HepG2 (cell line): ENCODE data around the gene NRG2. TPM values are rescaled to one million over a fixed set of nuclear protein-coding genes. Genes with fewer than 3 reads are reported as not detected.

ENCODE experiments used
- ATF7-NPFF ChIP-seq: sonication (generic); formaldehyde crosslinking; IDR thresholded peaks from 2 replicates; pipeline ENCODE4 v1.8.1; 2023; ENCODE audit warnings: mild to moderate bottlenecking, low read depth, missing genetic modification reagents, moderate library complexity
- KIAA2018 ChIP-seq: sonication (generic); formaldehyde crosslinking; IDR thresholded peaks from 2 replicates; pipeline ENCODE4 v1.5.0; 2020; ENCODE audit warnings: mild to moderate bottlenecking, missing genetic modification reagents, borderline replicate concordance
- UBTF ChIP-seq: sonication (generic); formaldehyde crosslinking; IDR thresholded peaks from 2 replicates; pipeline ENCODE4 v1.4.0; 2020; ENCODE audit warnings: mild to moderate bottlenecking, missing genetic modification reagents
- ZBTB42 ChIP-seq: sonication (generic); formaldehyde crosslinking; IDR thresholded peaks from 2 replicates; pipeline ENCODE4 v1.5.0; 2020; ENCODE audit warnings: mild to moderate bottlenecking, missing genetic modification reagents
- ZFYVE20 ChIP-seq: sonication (generic); formaldehyde crosslinking; IDR thresholded peaks from 2 replicates; pipeline ENCODE4 v1.8.0; 2023; ENCODE audit warnings: low read depth, mild to moderate bottlenecking, moderate library complexity, missing genetic modification reagents, borderline replicate concordance
- ZNF777 ChIP-seq: sonication (generic); formaldehyde crosslinking; IDR thresholded peaks from 2 replicates; pipeline ENCODE4 v1.4.0; 2020; ENCODE audit warnings: missing genetic modification reagents
- polyA plus RNA-seq, 8 experiments: library from polyadenylated mRNA; depleted of rRNA in 3 of 8; stranded (reverse) in 7 of 8; unstranded in 1 of 8; fragments of >200 nt; fragmentation: Illumina TruSeq in 4 of 8; extraction: Trizol in 4 of 8; gene quantifications; 2 replicates each; pipeline versions ENCODE4 v1.2.1 to v1.2.3, GENCODE V29; 2011 to 2016; ENCODE audit warnings: low read depth in 4 of 8, missing spikeins in 1 of 8, mixed read lengths in 1 of 8; ENCODE audit not compliant: insufficient read depth in 1 of 8
- total RNA-seq, 5 experiments: library from RNA; depleted of rRNA; stranded (reverse); fragments of >200 nt; fragmentation: Illumina TruSeq; extraction: Trizol; gene quantifications; 2 replicates each; pipeline ENCODE4 v1.2.3, GENCODE V29; 2016; ENCODE audit warnings: low read depth in 1 of 5
- TF ChIP-seq, protein P1 (sequence below): sonication (generic); formaldehyde crosslinking; IDR thresholded peaks from 2 replicates; pipeline ENCODE4 v1.4.0; 2020; ENCODE audit warnings: mild to moderate bottlenecking, missing genetic modification reagents
- TF ChIP-seq, protein P2 (sequence below): IDR thresholded peaks from 2 replicates; pipeline ENCODE4 v1.6.1; 2016; ENCODE audit warnings: low read depth, borderline replicate concordance

NRG2 gene
- total and polyA plus RNA-seq, 2 of the 13 experiments (the other 11 are each of a cell fraction or from before 2014, with no cell fraction given): not detected

GRCh38 chr5:139847790-139848507 is 195.2 kb downstream of the NRG2 start (continued):
- TF ChIP-seq KIAA2018: no peak
- TF ChIP-seq, protein P1, sequence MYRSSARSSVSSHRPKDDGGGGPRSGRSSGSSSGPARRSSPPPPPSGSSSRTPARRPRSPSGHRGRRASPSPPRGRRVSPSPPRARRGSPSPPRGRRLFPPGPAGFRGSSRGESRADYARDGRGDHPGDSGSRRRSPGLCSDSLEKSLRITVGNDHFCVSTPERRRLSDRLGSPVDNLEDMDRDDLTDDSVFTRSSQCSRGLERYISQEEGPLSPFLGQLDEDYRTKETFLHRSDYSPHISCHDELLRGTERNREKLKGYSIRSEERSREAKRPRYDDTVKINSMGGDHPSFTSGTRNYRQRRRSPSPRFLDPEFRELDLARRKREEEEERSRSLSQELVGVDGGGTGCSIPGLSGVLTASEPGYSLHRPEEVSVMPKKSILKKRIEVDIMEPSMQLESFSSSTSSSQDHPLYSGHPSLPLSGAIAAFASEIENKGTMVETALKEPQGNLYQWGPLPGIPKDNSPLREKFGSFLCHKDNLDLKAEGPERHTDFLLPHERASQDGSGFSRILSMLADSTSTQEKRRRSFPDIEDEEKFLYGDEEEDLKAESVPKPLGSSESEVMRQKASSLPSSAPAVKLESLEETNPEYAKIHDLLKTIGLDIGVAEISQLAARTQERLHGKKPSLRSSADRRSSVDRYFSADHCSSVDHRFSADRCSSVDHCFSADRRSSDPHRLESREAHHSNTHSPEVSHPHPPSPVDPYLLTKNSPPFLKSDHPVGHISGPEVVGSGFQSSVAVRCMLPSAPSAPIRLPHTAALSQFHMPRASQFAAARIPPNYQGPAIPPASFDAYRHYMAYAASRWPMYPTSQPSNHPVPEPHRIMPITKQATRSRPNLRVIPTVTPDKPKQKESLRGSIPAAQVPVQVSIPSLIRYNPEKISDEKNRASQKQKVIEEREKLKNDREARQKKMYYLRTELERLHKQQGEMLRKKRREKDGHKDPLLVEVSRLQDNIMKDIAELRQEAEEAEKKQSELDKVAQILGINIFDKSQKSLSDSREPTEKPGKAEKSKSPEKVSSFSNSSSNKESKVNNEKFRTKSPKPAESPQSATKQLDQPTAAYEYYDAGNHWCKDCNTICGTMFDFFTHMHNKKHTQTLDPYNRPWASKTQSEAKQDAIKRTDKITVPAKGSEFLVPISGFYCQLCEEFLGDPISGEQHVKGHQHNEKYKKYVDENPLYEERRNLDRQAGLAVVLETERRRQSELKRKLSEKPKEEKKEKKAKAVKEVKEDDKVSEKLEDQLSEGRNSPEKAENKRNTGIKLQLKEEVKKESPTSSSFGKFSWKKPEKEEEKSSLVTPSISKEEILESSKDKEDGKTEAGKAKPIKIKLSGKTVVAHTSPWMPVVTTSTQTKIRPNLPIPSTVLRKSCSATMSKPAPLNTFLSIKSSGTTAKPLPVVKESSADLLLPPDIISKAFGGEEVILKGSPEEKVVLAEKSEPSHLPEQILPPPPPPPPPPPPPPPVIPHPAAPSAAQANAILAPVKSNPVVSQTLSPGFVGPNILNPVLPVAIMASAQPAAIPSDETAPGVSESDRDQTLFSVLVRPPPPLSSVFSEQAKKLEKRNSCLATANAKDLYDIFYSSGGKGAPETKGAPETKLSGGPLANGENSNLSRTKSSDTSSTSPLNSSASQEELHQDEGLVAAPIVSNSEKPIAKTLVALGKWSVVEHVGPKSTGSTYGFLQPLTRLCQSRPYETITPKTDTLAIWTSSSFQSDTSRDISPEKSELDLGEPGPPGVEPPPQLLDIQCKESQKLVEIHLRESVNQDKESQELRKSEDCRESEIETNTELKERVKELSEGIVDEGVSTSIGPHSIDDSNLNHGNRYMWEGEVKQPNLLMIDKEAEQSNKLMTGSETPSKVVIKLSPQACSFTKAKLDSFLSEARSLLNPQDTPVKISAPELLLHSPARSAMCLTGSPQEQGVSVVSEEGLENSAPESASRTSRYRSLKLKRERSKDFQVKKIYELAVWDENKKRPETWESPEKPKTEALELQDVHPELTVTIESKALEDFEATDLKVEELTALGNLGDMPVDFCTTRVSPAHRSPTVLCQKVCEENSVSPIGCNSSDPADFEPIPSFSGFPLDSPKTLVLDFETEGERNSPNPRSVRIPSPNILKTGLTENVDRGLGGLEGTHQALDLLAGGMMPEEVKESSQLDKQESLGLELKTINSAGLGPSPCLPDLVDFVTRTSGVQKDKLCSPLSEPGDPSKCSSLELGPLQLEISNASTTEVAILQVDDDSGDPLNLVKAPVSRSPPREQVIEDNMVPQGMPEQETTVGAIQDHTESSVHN (CRISPR knock-in tag): no peak
- TF ChIP-seq ZFYVE20 (CRISPR knock-in tag): no peak
- TF ChIP-seq UBTF (CRISPR knock-in tag): peak; percentile 53; the same call in 1 of the 2 replicates
- TF ChIP-seq ZBTB42: no peak
- peak; percentile 33; the same call in 1 of the 2 replicates for TF ChIP-seq ATF7-NPFF (CRISPR knock-in tag)
- TF ChIP-seq, protein P2, sequence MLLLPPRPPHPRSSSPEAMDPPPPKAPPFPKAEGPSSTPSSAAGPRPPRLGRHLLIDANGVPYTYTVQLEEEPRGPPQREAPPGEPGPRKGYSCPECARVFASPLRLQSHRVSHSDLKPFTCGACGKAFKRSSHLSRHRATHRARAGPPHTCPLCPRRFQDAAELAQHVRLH (CRISPR knock-in tag): no peak
- peak; percentile 94 for TF ChIP-seq ZNF777 (CRISPR knock-in tag)
